ENCODE results near the gene IFNAR2. TPM values are rescaled to one million over a fixed set of nuclear protein-coding genes. Genes with fewer than 3 reads are reported as not detected.

Gene IFNAR2
- polyA plus RNA-seq, 1 of the 3 experiments (the other 2 are of a cell fraction): 10.4 TPM

DNA sequence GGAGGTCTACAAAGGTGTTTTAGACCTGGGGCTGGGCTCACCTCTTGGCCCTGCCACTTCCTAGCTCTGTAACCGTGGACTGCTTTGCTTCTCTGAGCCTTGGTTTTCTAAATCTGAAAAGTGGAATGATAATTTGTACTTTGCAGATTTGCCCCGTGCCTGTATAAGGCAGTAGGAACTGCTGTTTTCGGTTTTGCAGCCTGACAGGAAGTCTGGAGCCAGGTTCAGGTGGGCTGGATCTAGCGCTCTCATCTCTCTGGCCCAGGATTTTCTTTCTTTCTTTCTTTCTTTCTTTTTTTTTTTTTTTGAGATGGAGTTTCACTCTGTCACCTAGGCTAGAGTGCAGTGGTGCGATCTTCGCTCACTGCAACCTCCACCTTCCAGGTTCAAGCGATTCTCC is 17.2 kb downstream of the IFNAR2 start (continued):
- TF ChIP-seq, protein P1, sequence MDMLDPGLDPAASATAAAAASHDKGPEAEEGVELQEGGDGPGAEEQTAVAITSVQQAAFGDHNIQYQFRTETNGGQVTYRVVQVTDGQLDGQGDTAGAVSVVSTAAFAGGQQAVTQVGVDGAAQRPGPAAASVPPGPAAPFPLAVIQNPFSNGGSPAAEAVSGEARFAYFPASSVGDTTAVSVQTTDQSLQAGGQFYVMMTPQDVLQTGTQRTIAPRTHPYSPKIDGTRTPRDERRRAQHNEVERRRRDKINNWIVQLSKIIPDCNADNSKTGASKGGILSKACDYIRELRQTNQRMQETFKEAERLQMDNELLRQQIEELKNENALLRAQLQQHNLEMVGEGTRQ (IDR thresholded peaks at IDR 0.05; ENCODE audit: borderline replicate concordance, low read depth, low read length): no peak
- TF ChIP-seq NRF1 (IDR thresholded peaks at IDR 0.05; ENCODE audit: low read depth, low read length) (no peak), TEAD4 (IDR thresholded peaks at IDR 0.05; ENCODE audit: borderline replicate concordance, insufficient read depth) (no peak), SMC3 (IDR thresholded peaks at IDR 0.05; ENCODE audit: low read depth, low read length) (no peak), CHD2 (IDR thresholded peaks at IDR 0.05; ENCODE audit: low read length, partially characterized antibody) (no peak)
- TF ChIP-seq, protein P2, sequence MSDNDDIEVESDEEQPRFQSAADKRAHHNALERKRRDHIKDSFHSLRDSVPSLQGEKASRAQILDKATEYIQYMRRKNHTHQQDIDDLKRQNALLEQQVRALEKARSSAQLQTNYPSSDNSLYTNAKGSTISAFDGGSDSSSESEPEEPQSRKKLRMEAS (IDR thresholded peaks at IDR 0.05; ENCODE audit: low read depth): no peak
- TF ChIP-seq, protein P3, sequence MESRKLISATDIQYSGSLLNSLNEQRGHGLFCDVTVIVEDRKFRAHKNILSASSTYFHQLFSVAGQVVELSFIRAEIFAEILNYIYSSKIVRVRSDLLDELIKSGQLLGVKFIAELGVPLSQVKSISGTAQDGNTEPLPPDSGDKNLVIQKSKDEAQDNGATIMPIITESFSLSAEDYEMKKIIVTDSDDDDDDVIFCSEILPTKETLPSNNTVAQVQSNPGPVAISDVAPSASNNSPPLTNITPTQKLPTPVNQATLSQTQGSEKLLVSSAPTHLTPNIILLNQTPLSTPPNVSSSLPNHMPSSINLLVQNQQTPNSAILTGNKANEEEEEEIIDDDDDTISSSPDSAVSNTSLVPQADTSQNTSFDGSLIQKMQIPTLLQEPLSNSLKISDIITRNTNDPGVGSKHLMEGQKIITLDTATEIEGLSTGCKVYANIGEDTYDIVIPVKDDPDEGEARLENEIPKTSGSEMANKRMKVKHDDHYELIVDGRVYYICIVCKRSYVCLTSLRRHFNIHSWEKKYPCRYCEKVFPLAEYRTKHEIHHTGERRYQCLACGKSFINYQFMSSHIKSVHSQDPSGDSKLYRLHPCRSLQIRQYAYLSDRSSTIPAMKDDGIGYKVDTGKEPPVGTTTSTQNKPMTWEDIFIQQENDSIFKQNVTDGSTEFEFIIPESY (IDR thresholded peaks at IDR 0.05; ENCODE audit: borderline replicate concordance, low read depth): no peak
- TF ChIP-seq, protein P4, sequence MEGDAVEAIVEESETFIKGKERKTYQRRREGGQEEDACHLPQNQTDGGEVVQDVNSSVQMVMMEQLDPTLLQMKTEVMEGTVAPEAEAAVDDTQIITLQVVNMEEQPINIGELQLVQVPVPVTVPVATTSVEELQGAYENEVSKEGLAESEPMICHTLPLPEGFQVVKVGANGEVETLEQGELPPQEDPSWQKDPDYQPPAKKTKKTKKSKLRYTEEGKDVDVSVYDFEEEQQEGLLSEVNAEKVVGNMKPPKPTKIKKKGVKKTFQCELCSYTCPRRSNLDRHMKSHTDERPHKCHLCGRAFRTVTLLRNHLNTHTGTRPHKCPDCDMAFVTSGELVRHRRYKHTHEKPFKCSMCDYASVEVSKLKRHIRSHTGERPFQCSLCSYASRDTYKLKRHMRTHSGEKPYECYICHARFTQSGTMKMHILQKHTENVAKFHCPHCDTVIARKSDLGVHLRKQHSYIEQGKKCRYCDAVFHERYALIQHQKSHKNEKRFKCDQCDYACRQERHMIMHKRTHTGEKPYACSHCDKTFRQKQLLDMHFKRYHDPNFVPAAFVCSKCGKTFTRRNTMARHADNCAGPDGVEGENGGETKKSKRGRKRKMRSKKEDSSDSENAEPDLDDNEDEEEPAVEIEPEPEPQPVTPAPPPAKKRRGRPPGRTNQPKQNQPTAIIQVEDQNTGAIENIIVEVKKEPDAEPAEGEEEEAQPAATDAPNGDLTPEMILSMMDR (IDR thresholded peaks at IDR 0.05): no peak

DNA sequence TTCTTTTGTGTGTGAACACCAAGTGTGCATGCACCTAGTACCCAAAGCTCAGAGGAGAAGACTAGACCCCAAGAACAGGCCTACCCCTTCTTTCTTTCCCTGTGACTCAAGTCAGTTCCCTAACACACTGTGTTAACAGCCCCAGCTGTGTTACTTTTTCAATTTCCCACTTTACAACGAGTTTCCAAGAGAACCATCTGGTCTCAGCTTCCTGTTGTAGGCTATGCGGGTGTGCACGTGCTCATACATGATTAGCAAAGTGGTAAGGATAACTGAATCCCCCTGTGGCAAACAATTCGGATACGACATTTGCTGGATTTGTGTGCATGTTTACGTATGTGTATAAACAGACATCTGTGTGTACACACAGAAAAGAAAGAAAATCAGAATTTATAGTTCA is 17.9 kb downstream of the IFNAR2 start:
- Histone ChIP-seq H4K20me1 (ENCODE audit: insufficient read depth) (no peaks in the 10 kb centered on the region), H3K9me3 (no peaks in the 10 kb centered on the region), H3K9ac (no peak overlapping the region), H3K4me2 (no peak overlapping the region), H3F3A (replicated peaks; ENCODE audit: insufficient read depth) (no peaks in the 10 kb centered on the region), H3K27me3 (ENCODE audit: insufficient read depth) (no peaks in the 10 kb centered on the region), H3K4me3 (ENCODE audit: low read depth in 2 of 2, low read length in 1 of 2) (no peak overlapping the region), H3K79me2 (ENCODE audit: insufficient read depth) (no peaks in the 10 kb centered on the region), H3K36me3 (replicated peaks in 1 of 2; ENCODE audit: control insufficient read depth in 1 of 2, insufficient read depth in 2 of 2, low read length in 1 of 2) (peaks cover 37 to 54% of the 10 kb centered on the region in 2 experiments), H2AFZ (ENCODE audit: low read depth) (no peak overlapping the region), H3K9me2 (no peaks in the 10 kb centered on the region), H3K4me1 (ENCODE audit: control insufficient read depth in 1 of 2, insufficient read depth in 2 of 2, low read depth in 1 of 2, low read length in 1 of 2) (no peaks in the 10 kb centered on the region; a peak in 1 of 4 replicates), H3K27ac (ENCODE audit: low read depth in 2 of 2, low read length in 1 of 2) (no peak overlapping the region)
- TF ChIP-seq CHD2 (IDR thresholded peaks at IDR 0.05; ENCODE audit: low read length, partially characterized antibody): no peak
- no peak for TF ChIP-seq NFIC (IDR thresholded peaks at IDR 0.05; ENCODE audit: borderline replicate concordance)
- TF ChIP-seq, protein P5, sequence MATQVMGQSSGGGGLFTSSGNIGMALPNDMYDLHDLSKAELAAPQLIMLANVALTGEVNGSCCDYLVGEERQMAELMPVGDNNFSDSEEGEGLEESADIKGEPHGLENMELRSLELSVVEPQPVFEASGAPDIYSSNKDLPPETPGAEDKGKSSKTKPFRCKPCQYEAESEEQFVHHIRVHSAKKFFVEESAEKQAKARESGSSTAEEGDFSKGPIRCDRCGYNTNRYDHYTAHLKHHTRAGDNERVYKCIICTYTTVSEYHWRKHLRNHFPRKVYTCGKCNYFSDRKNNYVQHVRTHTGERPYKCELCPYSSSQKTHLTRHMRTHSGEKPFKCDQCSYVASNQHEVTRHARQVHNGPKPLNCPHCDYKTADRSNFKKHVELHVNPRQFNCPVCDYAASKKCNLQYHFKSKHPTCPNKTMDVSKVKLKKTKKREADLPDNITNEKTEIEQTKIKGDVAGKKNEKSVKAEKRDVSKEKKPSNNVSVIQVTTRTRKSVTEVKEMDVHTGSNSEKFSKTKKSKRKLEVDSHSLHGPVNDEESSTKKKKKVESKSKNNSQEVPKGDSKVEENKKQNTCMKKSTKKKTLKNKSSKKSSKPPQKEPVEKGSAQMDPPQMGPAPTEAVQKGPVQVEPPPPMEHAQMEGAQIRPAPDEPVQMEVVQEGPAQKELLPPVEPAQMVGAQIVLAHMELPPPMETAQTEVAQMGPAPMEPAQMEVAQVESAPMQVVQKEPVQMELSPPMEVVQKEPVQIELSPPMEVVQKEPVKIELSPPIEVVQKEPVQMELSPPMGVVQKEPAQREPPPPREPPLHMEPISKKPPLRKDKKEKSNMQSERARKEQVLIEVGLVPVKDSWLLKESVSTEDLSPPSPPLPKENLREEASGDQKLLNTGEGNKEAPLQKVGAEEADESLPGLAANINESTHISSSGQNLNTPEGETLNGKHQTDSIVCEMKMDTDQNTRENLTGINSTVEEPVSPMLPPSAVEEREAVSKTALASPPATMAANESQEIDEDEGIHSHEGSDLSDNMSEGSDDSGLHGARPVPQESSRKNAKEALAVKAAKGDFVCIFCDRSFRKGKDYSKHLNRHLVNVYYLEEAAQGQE (IDR thresholded peaks at IDR 0.05; ENCODE audit: low read depth, low read length): no peak
- no peak for TF ChIP-seq EZH2phosphoT487 (IDR thresholded peaks at IDR 0.05; ENCODE audit: borderline replicate concordance, low read depth)
- TF ChIP-seq, protein P1 (IDR thresholded peaks at IDR 0.05; ENCODE audit: borderline replicate concordance, low read depth, low read length): no peak
- TF ChIP-seq GABPA (IDR thresholded peaks at IDR 0.05; ENCODE audit: low read depth): no peak
- TF ChIP-seq RAD21 (IDR thresholded peaks at IDR 0.05; ENCODE audit: low read length): no peak
- TF ChIP-seq, protein P2 (IDR thresholded peaks at IDR 0.05; ENCODE audit: low read depth): no peak
- TF ChIP-seq ELF1 (IDR thresholded peaks at IDR 0.05): no peak
- no peak for TF ChIP-seq TEAD4 (IDR thresholded peaks at IDR 0.05; ENCODE audit: borderline replicate concordance, insufficient read depth)
- no peak for TF ChIP-seq MXI1 (IDR thresholded peaks at IDR 0.05; ENCODE audit: low read depth, low read length)
- TF ChIP-seq FOSL2 (IDR thresholded peaks at IDR 0.05; ENCODE audit: borderline replicate concordance, low read depth): no peak
- ChIA-PET CTCF (no interaction called here), POLR2A (no interaction called here)
- no peak for DNase-seq
- WGBS (ENCODE audit: low lambda C conversion rate): 75% methylated on average over 6 of the region's 6 CpGs

Measured in SK-N-SH (cell line).